GM18507 (cell line): ENCODE data around the gene PIGQ.

Source experiments
- DNase-seq: peaks from one replicate; pipeline ENCODE4 v3.0.0; 2011; ENCODE audit warnings: low read depth; ENCODE audit not compliant: insufficient read length; ENCODE audit errors: extremely low spot score
- FAIRE-seq: peaks from 2 replicates; lab custom pipeline; 2011; peaks lifted over from hg19 to GRCh38; lab: Jason Lieb, UNC

The PIGQ gene

DNA sequence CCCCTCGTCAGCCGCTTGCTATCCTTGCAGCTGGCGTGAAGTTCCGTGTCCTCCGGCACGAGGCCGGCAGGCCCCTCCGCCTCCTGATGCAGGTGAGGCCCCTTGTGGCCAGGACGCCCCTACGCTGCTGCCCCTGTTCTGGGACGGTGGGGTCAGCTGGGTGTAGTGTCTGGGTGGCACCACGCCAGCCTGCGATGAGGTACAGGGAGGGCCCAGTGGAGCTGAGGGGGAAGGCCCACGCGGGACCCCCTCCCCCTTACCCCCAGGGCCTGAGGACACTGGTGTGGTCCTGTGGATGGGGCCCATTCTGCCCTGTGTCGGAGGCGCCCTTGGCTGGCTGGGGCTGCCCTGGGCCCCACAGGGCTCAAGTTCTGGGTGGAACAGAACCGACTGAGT, 12.4 kb downstream of the PIGQ start:
- DNase-seq (no peak), FAIRE-seq (no peak)

DNA sequence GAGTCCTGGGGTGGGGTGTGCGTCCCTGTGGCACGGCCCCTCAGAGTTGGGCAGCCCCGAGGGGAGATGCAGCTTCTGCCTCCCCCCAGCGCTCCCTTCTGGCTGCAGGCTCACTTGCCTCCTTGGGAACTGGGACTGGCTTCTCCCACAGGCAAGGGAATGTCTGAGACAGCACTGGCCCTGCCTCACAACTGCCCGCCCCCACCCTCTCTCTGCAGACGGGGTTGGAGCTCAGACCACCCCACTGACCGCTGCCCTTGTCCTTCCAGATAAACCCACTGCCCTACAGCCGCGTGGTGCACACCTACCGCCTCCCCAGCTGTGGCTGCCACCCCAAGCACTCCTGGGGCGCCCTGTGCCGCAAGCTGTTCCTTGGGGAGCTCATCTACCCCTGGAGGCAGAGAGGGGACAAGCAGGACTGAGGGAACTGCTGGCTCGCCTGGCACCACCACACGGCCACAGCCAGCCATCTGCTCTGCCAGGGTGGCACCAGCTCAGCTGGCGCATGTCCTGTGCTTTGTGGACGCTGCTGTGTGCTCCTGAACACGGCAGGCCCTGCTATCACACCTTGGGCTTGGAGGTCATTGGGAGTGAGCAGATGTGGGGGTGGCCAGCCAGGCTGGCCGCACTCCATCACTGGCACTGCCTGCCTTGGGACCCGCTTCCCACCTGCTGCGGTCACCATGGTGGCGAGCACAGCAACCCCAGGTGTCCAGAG, 13.0 kb downstream of the PIGQ start:
- FAIRE-seq (no peak), DNase-seq (no peak)

- no peak for FAIRE-seq
- no peak for DNase-seq
Observed at GRCh38 chr16:583470-583814, 13.7 kb downstream of the PIGQ start.

GRCh38 chr16:583815-584591, 14.2 kb downstream of the PIGQ start:
- DNase-seq (no peak), FAIRE-seq (no peak)

DNA sequence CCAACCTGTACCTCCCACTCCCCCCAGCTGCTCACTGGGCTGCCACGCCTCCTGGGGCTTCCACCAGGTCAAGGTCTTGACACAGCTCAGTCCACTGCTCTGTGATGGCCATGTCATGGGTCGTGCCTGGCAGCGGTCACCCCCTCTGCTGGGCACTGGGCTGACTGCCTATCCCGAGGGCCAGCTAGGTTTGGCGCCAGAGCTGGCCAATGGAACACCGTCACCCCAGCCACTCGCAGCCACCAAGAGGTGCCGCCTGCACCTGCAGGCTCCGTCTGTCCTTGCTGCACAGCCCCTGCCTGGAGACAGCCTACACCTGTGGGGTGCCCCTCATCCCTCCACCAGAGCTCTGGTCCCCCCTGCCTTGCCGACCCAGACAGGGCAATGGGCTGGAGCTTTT, 15.6 kb downstream of the PIGQ start:
- DNase-seq (no peak), FAIRE-seq (no peak)

- FAIRE-seq, result no peak
Observed at GRCh38 chr16:586047-586644, 16.4 kb downstream of the PIGQ start.

DNA sequence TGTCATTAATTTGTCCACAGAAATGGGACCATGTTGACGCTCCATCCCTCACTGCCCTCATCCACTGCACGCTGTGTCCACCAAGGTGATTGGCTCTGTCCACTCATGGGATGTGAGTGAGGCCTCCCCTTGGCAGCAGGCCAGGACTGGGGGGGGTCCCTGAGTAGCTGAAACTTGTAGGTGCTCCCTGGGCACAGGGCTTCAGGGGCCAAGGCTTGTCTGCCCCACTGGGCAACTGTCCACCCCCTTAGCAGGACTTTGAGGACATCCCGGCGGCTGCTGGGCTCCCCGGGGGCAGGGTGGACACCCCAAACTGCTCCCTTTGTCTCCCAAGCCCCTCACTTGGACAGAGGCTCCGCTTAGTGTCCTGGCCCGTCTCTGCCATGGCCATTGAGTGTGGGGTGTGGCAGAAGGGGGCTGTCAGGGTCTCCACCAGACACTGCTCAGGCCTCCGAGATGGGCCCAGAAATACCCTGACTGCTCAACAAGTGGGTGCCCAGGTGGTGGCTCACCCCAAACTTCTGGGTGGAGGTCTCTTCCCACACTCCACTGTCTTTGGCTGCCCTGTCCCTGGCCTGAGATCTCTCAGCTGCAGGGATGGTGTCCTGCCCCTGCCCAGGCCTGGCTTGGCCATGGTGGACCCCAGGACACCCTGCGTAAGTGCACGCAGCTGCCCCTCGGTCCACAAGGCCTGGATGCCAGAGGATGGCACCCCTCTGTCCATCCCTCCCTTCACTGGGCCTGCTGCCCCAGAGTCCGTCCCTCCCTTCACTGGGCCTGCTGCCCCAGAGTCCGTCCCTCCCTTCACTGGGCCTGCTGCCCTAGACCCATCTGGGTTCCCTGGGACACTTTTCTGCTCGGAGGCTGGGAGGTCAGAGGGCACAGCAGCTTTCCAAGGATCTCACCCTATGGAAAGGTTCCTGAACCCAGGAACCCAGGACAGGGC, 17.1 kb downstream of the PIGQ start:
- DNase-seq, result no peak
- FAIRE-seq, result no peak

More at GRCh38 chr16:586047-586644, 16.4 kb downstream of the PIGQ start:
- DNase-seq, result no peak

GRCh38 chr16:588639-588888, 18.8 kb downstream of the PIGQ start:
- FAIRE-seq, result no peak
- no peak for DNase-seq

- FAIRE-seq, result no peak
- peak; percentile 81 for DNase-seq
Observed at GRCh38 chr16:588889-589657, 19.3 kb downstream of the PIGQ start.

DNA sequence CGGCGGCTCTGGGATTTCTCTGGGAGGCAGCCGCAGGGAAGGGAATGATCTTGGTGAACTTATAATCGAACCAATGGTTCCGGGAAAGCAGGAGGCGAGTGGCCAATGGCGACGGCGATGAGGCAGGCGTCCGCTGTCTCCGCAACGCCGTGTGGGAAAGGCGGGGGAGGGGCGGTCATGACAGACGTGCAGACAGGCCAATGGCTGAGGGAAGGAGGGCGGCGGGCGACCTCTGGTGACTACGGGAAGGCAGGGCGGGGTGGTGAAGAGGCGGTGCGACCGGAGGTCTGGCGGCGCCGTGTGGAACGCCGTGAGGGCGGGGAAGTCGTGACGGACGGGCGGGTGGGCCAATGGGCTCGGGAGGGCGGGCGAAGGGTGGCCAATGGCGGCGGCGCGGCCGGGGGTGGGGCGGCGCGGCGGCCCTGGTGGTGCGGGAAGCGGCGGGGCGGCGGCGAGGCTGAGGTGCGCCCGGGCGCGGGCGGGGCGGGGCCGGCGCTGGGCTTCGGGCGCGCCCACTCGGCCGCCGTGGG, 20.0 kb downstream of the PIGQ start, which contains the start of gene RAB40C:
Gene RAB40C (plus strand): TSS at position 409 of the 530 bp plus-strand sequence. CDS start 226 bp downstream, outside the sequence.
- peak; percentile 90 for FAIRE-seq
- DNase-seq, result peak; percentile 94

DNA sequence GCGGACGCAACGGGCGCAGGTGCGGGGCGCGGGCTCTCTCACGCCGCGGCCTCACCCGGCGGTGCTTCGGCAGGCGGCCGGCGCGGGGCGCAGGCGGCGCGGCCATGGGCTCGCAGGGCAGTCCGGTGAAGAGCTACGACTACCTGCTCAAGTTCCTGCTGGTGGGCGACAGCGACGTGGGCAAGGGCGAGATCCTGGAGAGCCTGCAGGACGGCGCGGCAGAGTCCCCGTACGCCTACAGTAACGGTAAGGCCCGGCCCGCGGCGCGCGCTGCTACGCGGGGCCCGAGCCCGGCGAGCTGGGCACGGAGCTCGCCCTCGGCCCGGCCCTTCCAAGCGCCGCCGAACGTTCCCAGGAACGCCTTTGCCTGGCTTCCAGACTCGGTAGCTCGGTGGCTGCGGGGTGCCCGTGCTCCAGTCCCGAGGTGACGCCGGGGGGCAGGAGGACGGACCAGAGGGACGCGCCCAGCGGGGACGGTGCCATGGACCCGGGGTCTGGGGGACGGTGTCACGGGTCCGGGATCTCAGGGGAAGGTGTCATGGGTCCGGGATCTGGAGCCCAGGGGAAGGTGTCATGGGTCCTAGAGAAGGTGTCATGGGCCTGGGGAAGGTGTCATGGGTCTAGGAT, 20.5 kb downstream of the PIGQ start:
- DNase-seq, result no peak
- FAIRE-seq, result no peak

- DNase-seq (no peak), FAIRE-seq (no peak)
Observed at GRCh38 chr16:590815-591200, 21.0 kb downstream of the PIGQ start.

DNA sequence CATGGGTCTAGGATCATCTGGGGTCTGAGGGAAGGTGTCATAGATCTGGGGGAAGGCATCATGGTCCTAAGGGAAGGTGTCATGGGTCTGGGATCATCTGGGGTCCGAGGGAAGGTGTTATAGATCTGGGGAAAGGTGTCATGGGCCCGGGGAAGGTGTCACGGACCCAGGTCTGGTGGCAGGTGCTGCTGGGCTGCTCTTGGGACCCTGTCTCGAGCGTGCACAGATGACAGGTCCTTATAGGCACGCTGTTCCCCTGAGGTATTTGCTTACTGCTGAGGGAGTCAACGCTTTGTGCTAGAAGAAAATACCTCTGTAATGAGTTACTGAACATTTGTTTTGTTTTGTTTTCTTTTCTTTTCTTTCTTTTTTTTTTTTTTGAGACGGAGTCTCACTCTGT, 21.5 kb downstream of the PIGQ start:
- DNase-seq (no peak), FAIRE-seq (no peak)

DNA sequence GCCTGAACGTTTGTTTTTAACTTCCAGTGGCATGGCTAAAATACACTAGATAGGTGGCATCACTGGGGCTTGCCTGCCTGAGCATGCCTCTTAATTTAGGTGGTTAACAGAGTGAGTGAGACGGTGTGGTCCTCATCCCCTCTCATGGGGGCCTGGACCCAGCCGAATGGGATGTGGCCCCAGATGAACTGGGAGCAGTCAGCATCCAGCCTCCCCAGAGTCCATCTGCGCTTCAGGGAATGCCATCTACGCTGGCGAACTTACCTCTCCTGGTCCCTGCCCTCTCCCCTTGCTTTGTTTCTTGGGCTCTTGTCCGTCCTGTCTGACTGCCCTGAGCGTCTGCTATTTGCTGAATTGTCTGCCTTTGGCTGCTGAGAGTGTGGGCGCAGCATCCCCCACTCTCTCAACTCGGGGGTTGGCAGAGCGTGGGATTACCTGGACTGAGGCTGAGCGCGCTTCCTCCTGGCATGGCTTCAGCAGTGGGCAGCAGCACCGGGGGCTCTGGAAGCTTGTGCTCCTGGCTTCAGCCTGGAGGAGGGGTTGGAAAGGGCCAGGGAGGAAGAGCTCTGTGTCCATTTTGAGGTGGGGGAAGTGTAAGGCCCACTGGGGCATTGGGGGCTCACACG, 22.2 kb downstream of the PIGQ start:
- DNase-seq (no peak), FAIRE-seq (no peak)

- FAIRE-seq (no peak), DNase-seq (no peak)
Observed at GRCh38 chr16:592518-593306, 22.9 kb downstream of the PIGQ start.

DNA sequence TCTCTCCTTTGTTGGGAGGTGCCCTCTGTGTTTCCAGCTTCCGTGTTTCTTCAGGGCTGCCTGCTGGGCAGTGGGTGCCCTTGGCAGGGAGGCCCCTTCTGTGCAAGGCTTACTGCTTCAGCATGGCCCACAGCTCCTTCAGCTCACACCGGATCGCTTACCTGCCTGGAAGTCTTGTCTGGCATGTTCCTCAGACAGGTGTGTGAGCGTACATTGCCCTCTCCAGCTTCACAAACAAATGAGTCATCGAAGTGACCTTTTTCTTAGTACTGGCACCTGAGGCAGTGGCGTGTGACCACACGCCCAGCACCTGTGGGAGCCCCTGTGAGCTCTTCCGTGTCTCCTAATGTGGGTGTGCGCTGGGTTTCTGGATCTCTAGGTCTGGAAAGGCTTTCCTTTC, 23.6 kb downstream of the PIGQ start:
- FAIRE-seq, result no peak

DNA sequence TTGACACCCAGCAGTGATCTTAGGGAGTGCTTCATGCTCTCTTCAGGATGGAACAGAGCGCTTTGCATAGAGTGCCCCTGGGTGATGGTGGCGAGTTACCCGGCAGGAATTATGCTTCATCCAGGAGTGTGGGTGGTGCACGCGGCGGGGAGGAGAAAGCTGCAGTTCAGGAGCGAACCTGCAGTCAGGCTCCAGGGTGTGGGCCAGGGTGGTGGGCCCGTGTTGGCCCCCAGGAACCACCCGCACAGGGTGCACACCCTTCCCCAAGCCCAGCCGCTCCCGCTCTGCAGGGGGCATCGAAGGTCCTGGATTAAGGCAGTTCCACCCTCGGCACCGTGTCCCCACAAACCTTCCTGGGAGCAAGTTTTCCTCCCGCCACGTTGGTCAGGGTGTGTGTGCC, 24.0 kb downstream of the PIGQ start:
- DNase-seq (no peak), FAIRE-seq (no peak)

More for the DNA sequence above, 23.6 kb downstream of the PIGQ start:
- no peak for DNase-seq
